Measurements from ENCODE around the gene PHETA2.
A peak's percentile ranks its signal among the peaks of the same experiment; 100 is the strongest.
"Not testable (repeated sequence)": the region's sequence is repeated elsewhere in the genome, so short reads cannot be mapped to it uniquely, and the experiment has no call there.

Gene PHETA2

DNA sequence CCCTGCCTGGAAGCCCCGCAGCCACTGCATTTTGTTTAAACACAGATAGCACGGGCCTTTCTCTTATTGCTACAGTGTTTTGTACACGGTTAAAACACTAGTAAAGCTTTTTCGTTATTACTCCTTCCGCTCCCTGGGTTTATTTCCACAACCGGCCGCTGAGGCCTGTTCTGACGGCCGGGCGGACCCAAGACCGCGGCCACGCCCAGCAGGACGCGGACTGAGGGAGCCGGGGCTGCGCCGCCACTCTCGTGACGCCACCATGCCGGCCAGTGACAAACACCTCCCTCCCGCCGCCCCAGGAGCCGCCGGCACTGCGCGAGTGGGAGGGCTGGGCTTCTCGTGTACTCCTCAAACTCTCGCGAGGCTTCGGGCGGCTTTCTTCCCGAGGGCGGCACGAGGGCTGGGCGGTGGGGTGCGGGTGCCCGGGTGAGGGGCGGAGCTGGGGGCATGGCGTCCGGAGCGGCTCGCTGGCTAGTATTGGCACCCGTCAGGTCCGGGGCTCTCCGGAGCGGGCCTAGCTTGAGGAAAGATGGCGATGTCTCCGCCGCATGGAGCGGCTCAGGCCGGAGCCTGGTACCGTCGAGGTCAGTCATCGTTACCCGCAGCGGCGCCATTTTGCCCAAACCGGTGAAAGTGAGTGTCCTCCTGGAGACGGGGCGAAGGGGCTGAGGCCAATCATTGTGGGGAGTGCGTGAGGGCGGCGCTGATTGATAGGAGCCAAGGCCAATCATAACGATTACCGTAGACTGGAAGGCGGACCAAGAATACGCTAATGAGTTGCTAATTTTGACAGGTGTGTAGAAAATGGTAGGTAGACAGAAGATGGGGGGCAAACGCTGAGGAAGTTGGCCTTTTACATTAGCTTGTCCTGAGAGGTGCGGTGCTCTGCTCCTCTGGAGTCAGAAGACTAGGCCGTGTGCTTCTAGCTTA lies 5.5 kb downstream of the PHETA2 start, which contains the start of gene SMDT1:
Gene SMDT1, plus strand, starts transcription at position 382 of the 933 bp plus-strand sequence. Its CDS starts 69 bp downstream, at position 451.
- no peak for TF ChIP-seq EZH2 (IDR thresholded peaks at IDR 0.05)
- TF ChIP-seq POLR2AphosphoS5 (IDR thresholded peaks at IDR 0.05; ENCODE audit: borderline replicate concordance, low read depth, low read length) = peak; percentile 84
- peak; percentile 56 for TF ChIP-seq FOXP2 (optimal IDR thresholded peaks at IDR 0.05; ENCODE audit: control extremely low read depth, extremely low read length, insufficient read depth)
- peak; percentile 93 for DNase-seq (ENCODE audit: low read depth, low spot score)
- peaks cover 17% of the 10 kb centered on the region; the same call in 1 of the 2 replicates for H3K36me3 ChIP-seq (ENCODE audit: insufficient read depth, low read length)

DNA sequence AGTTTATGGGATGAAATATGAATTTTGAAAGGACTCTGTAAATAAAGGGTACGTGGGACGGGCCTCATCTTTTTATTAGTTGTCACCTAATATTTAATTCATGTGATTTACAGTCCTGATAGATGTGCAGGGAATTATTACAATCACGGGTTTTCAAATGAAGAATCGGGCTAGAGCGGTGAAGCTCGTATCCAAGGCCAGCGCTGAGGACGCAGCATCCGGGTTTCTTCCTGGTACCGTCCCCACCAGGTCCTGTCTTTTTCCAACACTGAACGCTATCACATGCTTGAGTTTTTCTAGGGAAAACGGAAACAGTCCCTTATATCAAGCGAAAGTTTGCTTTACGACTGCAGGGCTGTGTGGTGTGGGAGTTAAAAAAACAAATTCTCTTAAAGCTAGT lies 6.2 kb downstream of the PHETA2 start:
- no peak for DNase-seq (ENCODE audit: low read depth, low spot score)
- TF ChIP-seq FOXP2 (optimal IDR thresholded peaks at IDR 0.05; ENCODE audit: control extremely low read depth, extremely low read length, insufficient read depth) = no peak
- no peak for TF ChIP-seq POLR2AphosphoS5 (IDR thresholded peaks at IDR 0.05; ENCODE audit: borderline replicate concordance, low read depth, low read length)
- TF ChIP-seq EZH2 (IDR thresholded peaks at IDR 0.05) = no peak
- peaks cover 22% of the 10 kb centered on the region; the same call in 1 of the 2 replicates for H3K36me3 ChIP-seq (ENCODE audit: insufficient read depth, low read length)
- peak overlapping the region; percentile 89 for H3K27ac ChIP-seq
- H3K4me3 ChIP-seq = peak overlapping the region; percentile 99
- no peaks in the 10 kb centered on the region for H3K9me3 ChIP-seq (ENCODE audit: low read depth, low read length)
- peak overlapping the region; percentile 94 for H3K9ac ChIP-seq (ENCODE audit: insufficient read length)

More for the DNA sequence above, 5.5 kb downstream of the PHETA2 start, which contains the start of gene SMDT1:
- H3K4me3 ChIP-seq = peak within 1 kb of the TSS; percentile 99
- no peaks in the 10 kb centered on the region for H3K9me3 ChIP-seq (ENCODE audit: low read depth, low read length)
- H3K27ac ChIP-seq = peak within 1 kb of the TSS; percentile 89
- H3K9ac ChIP-seq (ENCODE audit: insufficient read length) = peak within 1 kb of the TSS; percentile 94

DNA sequence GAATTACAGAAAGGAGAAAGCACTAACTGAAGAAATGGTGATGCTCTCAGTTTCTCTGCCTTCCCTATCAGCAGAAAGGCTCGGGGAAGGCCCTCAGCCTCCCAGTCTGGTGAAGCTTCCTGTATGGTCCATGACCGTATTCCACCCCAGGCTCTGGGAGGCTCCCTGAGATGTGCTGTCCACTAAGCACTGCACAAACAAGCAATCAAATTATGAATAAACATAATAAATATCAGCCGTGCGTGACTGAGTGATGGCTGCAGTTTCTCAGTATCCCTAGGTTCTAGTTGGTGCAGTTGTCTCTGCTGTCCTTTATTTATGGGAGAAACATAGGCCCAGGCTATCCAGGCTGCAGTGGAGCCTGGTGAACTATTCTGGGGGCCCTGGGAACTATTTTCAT lies 9.1 kb downstream of the PHETA2 start:
- H3K36me3 ChIP-seq (ENCODE audit: insufficient read depth, low read length) = peaks cover 43% of the 10 kb centered on the region

DNA sequence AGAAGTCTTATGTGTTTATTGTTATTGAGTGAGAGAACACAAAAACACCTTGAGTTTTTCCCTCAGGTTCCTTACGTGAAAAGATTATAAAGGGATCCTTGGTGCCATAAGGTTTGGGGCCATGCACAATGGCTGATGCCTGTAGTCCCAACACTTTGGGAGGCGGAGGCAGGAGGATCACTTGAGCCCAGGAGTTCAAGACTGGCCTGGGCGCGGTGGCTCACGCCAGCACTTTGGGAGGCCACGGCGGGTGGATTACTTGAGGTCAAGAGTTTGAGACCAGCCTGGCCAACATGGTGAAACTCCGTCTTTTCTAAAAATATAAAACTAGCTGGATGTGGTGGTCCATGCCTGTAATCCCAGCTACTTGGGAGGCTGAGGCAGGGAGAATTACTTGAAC lies 10.8 kb downstream of the PHETA2 start:
- H3K36me3 ChIP-seq (ENCODE audit: insufficient read depth, low read length) = peaks cover 55% of the 10 kb centered on the region
- H3K9me3 ChIP-seq (ENCODE audit: low read depth, low read length) = peaks cover 7% of the 10 kb centered on the region; the same call in 1 of the 2 replicates
- TF ChIP-seq EZH2 (IDR thresholded peaks at IDR 0.05) (no peak), FOXP2 (optimal IDR thresholded peaks at IDR 0.05; ENCODE audit: control extremely low read depth, extremely low read length, insufficient read depth) (no peak), POLR2AphosphoS5 (IDR thresholded peaks at IDR 0.05; ENCODE audit: borderline replicate concordance, low read depth, low read length) (no peak)
- H3K9ac ChIP-seq (ENCODE audit: insufficient read length) = no peak overlapping the region
- no peak overlapping the region for H3K4me3 ChIP-seq
- DNase-seq (ENCODE audit: low read depth, low spot score) = no peak
- no peak overlapping the region for H3K27ac ChIP-seq

More for the DNA sequence above, 9.1 kb downstream of the PHETA2 start:
- Histone ChIP-seq H3K9me3 (ENCODE audit: low read depth, low read length) (no peaks in the 10 kb centered on the region), H3K4me3 (no peak overlapping the region), H3K9ac (ENCODE audit: insufficient read length) (no peak overlapping the region), H3K27ac (no peak overlapping the region)
- no peak for TF ChIP-seq FOXP2 (optimal IDR thresholded peaks at IDR 0.05; ENCODE audit: control extremely low read depth, extremely low read length, insufficient read depth)
- no peak for DNase-seq (ENCODE audit: low read depth, low spot score)

DNA sequence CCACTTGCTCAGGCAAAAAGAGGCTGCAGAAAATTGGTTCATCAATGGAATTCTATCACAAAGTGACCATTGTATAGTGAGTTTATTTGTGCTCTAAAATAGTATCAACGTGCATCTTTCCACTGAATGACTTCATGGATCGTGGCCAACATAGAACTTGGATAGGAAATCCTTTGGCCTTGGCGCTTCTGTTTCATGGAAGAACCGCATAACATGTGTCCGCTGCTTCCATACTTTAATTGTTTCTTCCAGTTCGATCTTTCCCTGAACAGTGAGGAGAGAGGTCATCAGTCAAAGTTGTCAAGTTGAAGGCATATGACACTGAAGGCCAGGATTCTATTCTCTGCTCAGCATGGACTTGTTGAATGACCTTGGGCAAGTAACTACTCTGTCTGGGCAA lies 12.0 kb downstream of the PHETA2 start:
- H3K36me3 ChIP-seq (ENCODE audit: insufficient read depth, low read length) = peaks cover 55% of the 10 kb centered on the region

DNA sequence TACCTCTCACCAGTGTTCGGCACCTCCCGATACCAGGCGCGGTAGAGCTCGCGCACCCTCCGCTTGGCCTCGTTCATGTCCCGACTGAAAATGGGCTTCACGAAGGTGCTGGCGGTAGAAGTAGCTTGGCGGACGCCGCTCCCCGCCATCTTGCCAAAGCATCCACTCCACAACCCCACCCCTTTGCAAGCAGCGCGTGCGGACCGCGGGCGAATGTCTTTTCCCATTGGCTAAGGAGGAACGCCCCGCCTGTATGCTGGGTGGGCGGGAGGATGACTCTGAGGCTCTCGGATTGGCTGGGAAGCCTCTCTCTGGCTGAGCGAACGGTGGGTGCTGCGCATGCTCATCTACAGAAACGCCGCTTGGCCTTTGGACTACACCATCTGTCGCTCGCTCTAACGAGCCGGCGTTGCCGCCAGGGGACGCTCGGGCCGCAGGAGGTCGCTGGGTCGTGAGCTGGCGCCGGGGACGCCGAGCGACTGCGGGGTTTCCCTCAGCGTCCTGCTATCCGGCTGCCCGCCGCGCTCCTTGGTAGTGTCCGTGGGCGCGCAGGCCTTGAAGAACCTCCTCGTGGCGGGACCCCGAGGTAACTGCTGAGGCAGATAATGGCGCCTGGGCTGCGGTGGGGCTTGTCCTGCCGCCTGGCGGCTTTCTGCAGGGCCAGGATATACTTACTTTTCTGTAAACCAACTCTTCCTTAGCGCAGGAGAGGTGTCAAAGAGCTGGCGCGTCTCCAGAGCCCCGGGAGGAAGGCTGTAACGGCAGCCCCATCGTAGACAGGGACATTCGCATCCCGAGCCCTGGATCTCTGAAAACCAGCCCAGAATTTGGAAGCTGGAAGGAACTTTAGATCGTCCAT lies 16.8 kb downstream of the PHETA2 start, which contains the start of gene NDUFA6:
Gene NDUFA6, minus strand, starts transcription at position 177 of the 859 bp plus-strand sequence. Its CDS starts 28 bp downstream, at position 149.
- peak; percentile 96 for DNase-seq (ENCODE audit: low read depth, low spot score)
- TF ChIP-seq POLR2AphosphoS5 (IDR thresholded peaks at IDR 0.05; ENCODE audit: borderline replicate concordance, low read depth, low read length) = peak; percentile 91
- TF ChIP-seq FOXP2 (optimal IDR thresholded peaks at IDR 0.05; ENCODE audit: control extremely low read depth, extremely low read length, insufficient read depth) = no peak
- H3K27ac ChIP-seq = peak within 1 kb of the TSS; percentile 93
- H3K9ac ChIP-seq (ENCODE audit: insufficient read length) = peak within 1 kb of the TSS; percentile 97
- peaks cover 7% of the 10 kb centered on the region; the same call in 1 of the 2 replicates for H3K9me3 ChIP-seq (ENCODE audit: low read depth, low read length)
- H3K36me3 ChIP-seq (ENCODE audit: insufficient read depth, low read length) = peaks cover 27% of the 10 kb centered on the region
- H3K4me3 ChIP-seq = peak within 1 kb of the TSS; percentile 99

More for the DNA sequence above, 12.0 kb downstream of the PHETA2 start:
- no peak for TF ChIP-seq POLR2AphosphoS5 (IDR thresholded peaks at IDR 0.05; ENCODE audit: borderline replicate concordance, low read depth, low read length)
- no peak for TF ChIP-seq EZH2 (IDR thresholded peaks at IDR 0.05)
- peaks cover 7% of the 10 kb centered on the region; the same call in 1 of the 2 replicates for H3K9me3 ChIP-seq (ENCODE audit: low read depth, low read length)
- H3K9ac ChIP-seq (ENCODE audit: insufficient read length) = no peak overlapping the region
- H3K27ac ChIP-seq = no peak overlapping the region
- no peak for DNase-seq (ENCODE audit: low read depth, low spot score)
- no peak overlapping the region for H3K4me3 ChIP-seq

DNA sequence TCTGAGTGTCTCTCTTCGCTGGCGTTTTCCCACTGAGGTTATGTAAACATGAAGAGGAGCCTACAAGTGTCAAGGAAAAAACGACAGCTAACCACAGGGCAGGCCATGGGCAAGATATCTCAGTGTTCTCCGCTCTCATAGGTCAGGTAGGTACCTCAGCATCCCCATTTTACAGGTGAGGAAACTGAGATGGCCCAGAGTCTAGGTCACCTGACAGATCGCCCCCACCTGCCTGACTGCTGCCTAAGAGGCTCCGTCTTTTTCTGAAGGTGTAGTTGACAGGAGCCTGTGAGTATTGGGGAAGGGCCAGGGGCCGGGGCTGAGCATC lies 17.4 kb downstream of the PHETA2 start:
- Histone ChIP-seq H3K9me3 (ENCODE audit: low read depth, low read length) (peaks cover 7% of the 10 kb centered on the region; the same call in 1 of the 2 replicates), H3K9ac (ENCODE audit: insufficient read length) (peak overlapping the region; percentile 97), H3K4me3 (peak overlapping the region; percentile 99), H3K27ac (peak overlapping the region; percentile 64; the same call in 1 of the 2 replicates), H3K36me3 (ENCODE audit: insufficient read depth, low read length) (peaks cover 21% of the 10 kb centered on the region)
- TF ChIP-seq POLR2AphosphoS5 (IDR thresholded peaks at IDR 0.05; ENCODE audit: borderline replicate concordance, low read depth, low read length) (no peak), EZH2 (IDR thresholded peaks at IDR 0.05) (no peak), FOXP2 (optimal IDR thresholded peaks at IDR 0.05; ENCODE audit: control extremely low read depth, extremely low read length, insufficient read depth) (no peak)
- no peak for DNase-seq (ENCODE audit: low read depth, low spot score)

DNA sequence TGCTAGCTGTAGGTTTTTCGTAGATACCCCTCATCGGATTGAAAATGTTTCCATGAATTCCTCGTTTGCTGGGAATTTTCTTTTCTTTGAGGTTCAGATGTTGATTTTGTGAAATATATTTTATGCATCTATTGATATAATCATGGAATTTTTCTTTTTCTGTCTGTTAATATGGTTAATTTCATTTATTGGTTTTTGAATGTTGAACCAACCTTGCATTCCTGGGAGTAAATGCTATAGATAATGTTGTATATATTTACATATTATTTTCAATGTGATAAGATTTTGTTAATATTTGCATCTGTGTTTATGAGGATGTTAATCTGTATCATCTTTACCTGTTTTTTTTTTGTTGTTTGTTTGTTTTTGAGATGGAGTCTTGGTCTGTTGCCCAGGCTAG lies 27.2 kb downstream of the PHETA2 start:
- DNase-seq (ENCODE audit: low read depth, low spot score) = no peak

DNA sequence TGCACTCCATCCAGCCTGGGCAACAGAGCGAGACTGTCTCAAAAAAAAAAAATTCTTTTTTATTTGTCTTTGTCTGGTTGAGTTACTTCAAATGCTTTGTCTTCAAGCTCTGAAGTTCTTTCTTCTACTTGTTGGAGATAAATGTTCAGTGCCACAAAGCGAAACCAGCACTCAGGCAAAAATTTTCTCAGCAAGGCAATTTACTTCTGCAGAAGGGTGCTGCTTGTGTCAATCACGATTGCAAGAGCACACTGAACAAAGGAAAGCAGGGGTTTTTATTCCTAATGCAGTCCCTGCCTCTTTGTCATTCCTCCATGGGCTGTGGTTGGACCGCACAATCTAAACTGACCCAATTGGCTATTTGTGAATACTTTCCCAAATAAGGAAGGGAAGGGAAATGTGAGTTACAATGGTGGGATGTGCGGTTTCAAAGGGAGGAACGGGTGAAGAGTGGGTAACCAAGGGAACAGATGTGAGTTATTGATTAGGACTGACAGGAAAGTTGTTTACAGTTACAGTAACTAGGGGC lies 30.3 kb downstream of the PHETA2 start:
- H3K4me3 ChIP-seq; H3K9ac ChIP-seq (ENCODE audit: insufficient read length); DNase-seq (ENCODE audit: low read depth, low spot score); H3K36me3 ChIP-seq (ENCODE audit: insufficient read depth, low read length); H3K9me3 ChIP-seq (ENCODE audit: low read depth, low read length); H3K27ac ChIP-seq: not testable (repeated sequence)

More for the DNA sequence above, 27.2 kb downstream of the PHETA2 start:
- no peak for TF ChIP-seq FOXP2 (optimal IDR thresholded peaks at IDR 0.05; ENCODE audit: control extremely low read depth, extremely low read length, insufficient read depth)
- TF ChIP-seq POLR2AphosphoS5 (IDR thresholded peaks at IDR 0.05; ENCODE audit: borderline replicate concordance, low read depth, low read length) = no peak
- no peak for TF ChIP-seq EZH2 (IDR thresholded peaks at IDR 0.05)
- Histone ChIP-seq H3K9ac (ENCODE audit: insufficient read length) (no peak overlapping the region), H3K4me3 (no peak overlapping the region), H3K27ac (no peak overlapping the region), H3K9me3 (ENCODE audit: low read depth, low read length) (no peaks in the 10 kb centered on the region; the same call in 1 of the 2 replicates), H3K36me3 (ENCODE audit: insufficient read depth, low read length) (no peaks in the 10 kb centered on the region)
